MM.1S (cell line): ENCODE results near the gene ACCSL.

Source experiments
- EZH2 ChIP-seq: fragments of 300-600 bp; sonication (generic); optimal IDR thresholded peaks from 2 replicates; pipeline ENCODE3; 2017; ENCODE audit warnings: low read depth, mild to moderate bottlenecking, antibody characterized with exemption, low read length, mixed read lengths
- EZH2phosphoT487 ChIP-seq: fragments of 300-600 bp; sonication (generic); IDR thresholded peaks from 2 replicates; pipeline ENCODE4 v1.6.1; 2018; ENCODE audit warnings: antibody characterized with exemption, low read length
- TF ChIP-seq, protein P1 (sequence below): fragments of 300-600 bp; sonication (generic); IDR thresholded peaks from 2 replicates; pipeline ENCODE4 v1.5.1; 2016; ENCODE audit warnings: antibody characterized with exemption, low read length, mixed read lengths

DNA sequence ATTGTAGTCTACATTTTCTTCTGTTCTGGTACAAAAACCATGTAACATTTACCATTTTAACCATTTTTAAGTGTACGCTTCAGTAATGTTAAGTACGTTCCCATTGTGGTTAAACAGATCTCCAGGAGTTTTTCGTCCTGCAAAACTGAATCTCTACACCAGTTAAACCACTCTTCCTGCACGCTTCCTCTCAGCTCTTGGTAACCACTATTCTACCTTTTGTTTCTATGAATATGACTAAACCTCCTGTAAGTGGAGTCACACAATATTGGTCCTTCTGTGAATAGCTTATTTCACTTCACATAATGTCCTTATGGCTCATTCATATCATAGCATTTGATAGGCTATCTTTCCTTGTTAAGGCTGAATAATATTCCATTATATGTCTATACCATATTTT is 40.6 kb downstream of the ACCSL start:
- TF ChIP-seq, protein P1, sequence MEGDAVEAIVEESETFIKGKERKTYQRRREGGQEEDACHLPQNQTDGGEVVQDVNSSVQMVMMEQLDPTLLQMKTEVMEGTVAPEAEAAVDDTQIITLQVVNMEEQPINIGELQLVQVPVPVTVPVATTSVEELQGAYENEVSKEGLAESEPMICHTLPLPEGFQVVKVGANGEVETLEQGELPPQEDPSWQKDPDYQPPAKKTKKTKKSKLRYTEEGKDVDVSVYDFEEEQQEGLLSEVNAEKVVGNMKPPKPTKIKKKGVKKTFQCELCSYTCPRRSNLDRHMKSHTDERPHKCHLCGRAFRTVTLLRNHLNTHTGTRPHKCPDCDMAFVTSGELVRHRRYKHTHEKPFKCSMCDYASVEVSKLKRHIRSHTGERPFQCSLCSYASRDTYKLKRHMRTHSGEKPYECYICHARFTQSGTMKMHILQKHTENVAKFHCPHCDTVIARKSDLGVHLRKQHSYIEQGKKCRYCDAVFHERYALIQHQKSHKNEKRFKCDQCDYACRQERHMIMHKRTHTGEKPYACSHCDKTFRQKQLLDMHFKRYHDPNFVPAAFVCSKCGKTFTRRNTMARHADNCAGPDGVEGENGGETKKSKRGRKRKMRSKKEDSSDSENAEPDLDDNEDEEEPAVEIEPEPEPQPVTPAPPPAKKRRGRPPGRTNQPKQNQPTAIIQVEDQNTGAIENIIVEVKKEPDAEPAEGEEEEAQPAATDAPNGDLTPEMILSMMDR, result no peak
- TF ChIP-seq EZH2 (no peak), EZH2phosphoT487 (no peak)
